ENCODE data around the gene TSR3.

GRCh38 chr16:1301562-1301961 is 50.1 kb downstream of the TSR3 start:
- TF ChIP-seq POLR2A (IDR thresholded peaks at IDR 0.05) = no peak
- no peak for TF ChIP-seq CTCF (IDR thresholded peaks at IDR 0.05)
- no peak for TF ChIP-seq POLR2AphosphoS5 (IDR thresholded peaks at IDR 0.05; ENCODE audit: insufficient read depth in 1 of 2, low read depth in 1 of 2)
